HG03108 (cell line): ENCODE data around the gene B3GNT2.

ENCODE experiments used
- ATAC-seq: cut with Tn5 transposase; IDR thresholded peaks from one replicate; pipeline ENCODE4 v1.9.1; 2021; ENCODE audit warnings: moderate library complexity; ENCODE audit not compliant: unreplicated experiment

B3GNT2 gene

GRCh38 chr2:62202729-62203128 lies 6.8 kb downstream of the B3GNT2 start:
- ATAC-seq, result no peak

- ATAC-seq, result no peak
Measured at GRCh38 chr2:62203459-62203858, 7.5 kb downstream of the B3GNT2 start.

DNA sequence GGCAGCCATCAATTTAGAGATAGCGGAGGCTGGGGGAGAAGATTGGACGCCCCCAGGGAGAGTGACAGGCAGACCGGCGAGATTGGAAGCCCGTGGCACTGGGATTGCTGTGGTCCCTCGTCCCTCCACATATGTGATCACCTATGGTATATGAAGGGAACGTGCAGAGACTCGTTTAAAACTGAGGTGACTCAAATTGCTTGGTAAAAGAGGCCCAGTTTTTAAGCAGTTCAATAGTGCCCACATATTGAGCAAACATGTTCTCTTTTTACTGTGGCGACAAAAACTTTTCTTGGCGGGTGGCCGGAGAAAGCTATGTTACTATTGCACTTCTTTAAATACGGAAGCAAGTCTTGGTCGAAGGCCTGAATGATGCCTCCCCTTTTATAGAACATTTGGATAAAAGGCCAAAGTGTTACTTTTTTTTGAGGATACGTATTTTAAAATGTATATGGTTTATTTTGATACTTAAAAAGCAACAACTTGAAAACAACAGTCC lies 9.1 kb downstream of the B3GNT2 start:
- ATAC-seq, result no peak

GRCh38 chr2:62205554-62205953 lies 9.6 kb downstream of the B3GNT2 start:
- ATAC-seq, result no peak

DNA sequence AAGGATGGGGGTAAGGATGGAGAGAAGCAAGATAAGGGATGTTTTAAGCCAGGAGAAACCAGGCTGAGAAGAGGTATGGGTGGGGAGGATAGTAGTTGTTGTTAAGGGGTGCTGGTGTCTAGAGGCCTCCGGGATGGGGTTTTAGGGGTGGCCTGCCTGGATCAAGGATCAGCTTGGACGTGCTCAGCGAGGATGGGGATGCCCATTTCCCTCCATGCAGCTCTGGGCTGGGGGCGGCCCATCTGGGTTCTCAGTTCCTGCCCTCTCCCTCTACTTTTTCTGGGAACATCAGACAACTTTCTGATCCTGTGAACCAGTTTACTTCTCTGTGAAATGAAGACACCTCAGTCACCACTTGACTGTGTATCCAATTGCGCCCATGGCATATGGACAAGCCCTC lies 10.1 kb downstream of the B3GNT2 start:
- ATAC-seq, result no peak

DNA sequence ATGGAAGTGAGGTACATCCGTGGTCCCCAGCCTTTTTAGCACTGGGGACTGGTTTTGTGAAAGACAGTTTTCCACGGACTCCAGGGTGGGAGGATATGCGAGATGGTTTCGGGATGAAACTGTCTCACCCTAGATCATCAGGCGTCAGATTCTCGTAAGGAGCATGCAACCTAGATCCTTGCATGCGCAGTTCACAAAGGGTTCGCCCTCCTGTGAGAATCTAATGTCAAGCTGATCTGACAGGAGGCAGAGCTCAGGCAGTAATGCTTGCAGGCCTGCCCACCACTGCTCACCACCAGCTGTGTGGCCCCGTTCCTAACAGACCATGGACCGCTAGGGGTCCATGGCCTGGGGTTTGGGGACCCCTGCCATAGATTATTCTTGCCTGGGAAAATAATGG lies 11.6 kb downstream of the B3GNT2 start:
- no peak for ATAC-seq

DNA sequence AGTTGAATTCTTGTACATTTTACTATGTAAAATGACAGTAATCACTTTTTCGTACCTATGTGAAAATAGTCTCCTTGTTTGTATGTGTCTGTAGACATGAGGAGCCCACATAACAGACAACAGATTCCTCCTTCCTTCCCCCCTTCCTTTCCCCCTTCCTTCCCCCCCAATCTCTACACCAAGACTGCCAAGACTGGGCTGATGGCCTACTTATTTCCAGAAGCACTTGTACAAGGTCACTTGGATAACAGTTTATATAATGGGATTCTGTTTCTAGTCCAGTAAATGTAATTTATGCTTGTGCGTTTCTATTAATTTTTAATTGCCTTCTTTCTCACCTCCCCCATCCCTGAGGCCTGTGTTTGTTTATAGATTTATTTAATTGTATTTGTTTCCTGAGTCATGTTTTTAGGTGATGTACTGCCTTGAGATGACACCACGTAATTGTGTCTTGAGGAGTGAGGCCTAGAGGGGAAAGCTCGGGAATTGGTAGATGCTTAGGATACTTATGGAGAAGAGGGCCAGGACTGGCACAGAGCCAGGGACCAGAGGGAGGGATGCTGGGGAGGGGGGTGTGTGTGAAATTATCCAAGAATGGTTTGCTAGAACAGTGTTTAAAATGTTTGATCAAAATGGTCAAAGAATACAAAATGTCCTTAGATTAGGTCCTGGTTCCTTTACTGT lies 12.3 kb downstream of the B3GNT2 start:
- no peak for ATAC-seq

DNA sequence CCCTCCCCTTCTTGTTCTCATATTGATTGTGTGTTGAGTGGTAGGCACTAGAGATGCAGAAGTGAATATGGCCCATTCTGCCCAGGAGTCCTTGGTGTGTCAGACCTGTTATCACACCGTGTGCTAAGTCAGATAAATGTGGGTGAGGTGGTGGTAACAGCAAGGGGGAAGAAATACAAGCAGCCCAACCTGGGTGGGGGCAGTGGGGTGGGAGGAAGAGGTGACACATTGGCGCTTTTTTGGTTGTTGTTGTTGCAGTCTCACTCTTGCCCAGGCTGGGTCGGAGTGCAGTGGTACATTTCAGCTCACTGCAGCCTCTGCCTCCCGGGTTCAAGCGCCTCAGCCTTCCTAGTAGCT lies 12.8 kb downstream of the B3GNT2 start:
- ATAC-seq, result no peak

GRCh38 chr2:62209427-62209991 lies 13.6 kb downstream of the B3GNT2 start:
- no peak for ATAC-seq

DNA sequence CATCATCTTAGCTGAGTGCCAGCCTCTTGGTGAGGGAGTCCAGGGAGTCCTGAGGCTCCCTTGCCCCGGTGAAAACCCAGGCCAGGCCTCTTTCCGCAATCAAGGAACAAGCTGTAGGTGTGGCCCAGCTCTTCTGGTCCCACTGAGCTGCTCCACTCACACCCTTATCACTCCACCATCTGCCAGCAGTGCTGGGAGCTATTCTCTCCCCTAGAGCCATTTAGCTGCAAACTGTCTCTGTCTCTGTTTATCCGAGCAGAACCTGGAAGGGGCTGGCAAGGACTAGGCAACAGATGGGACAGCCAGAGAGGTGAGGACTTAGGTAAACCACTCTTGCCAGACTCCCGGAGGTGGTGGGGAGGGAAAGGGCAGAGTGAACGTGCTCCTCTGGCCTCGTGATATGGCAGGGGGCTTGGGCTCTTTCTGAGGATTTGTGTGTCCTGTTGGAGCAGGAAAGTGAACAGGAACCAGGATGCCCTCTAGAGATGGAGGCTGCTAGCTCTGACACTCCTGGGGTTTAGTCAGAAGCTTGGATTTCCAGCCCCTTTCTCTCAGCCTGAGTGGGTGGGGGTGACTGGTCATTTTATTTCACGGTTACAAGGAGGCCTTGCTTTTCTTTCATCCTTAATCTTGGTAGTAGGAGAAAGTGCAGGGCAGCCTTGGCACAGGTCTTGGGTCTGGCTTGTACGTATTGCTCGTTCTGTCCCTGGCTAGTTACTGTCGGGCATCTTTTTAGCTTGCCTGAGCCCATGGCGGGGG lies 19.6 kb downstream of the B3GNT2 start:
- no peak for ATAC-seq

GRCh38 chr2:62216113-62216512 lies 20.2 kb downstream of the B3GNT2 start:
- ATAC-seq, result no peak

DNA sequence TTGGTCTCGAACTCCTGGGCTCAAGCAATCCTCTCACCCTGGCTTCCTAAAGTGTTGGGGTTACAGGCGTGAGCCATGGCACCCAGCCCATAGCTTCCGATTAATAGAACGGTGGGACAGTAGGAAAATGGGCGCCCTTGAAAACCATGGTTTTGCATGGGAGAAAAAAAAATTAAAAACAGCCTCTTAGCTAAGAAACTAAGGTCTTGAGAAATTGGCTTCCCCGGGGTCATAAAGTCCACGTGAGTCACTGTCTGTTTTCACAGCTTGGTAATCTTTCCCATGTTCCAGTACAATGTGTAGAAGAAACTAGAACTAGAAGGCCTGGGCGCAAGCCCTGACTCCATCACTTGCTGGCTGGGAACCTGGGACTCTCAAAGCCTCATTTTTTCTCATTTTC lies 20.7 kb downstream of the B3GNT2 start:
- no peak for ATAC-seq

GRCh38 chr2:62217421-62217820 lies 21.5 kb downstream of the B3GNT2 start:
- ATAC-seq, result no peak

- ATAC-seq, result no peak
Measured at GRCh38 chr2:62217970-62218369, 22.1 kb downstream of the B3GNT2 start.

DNA sequence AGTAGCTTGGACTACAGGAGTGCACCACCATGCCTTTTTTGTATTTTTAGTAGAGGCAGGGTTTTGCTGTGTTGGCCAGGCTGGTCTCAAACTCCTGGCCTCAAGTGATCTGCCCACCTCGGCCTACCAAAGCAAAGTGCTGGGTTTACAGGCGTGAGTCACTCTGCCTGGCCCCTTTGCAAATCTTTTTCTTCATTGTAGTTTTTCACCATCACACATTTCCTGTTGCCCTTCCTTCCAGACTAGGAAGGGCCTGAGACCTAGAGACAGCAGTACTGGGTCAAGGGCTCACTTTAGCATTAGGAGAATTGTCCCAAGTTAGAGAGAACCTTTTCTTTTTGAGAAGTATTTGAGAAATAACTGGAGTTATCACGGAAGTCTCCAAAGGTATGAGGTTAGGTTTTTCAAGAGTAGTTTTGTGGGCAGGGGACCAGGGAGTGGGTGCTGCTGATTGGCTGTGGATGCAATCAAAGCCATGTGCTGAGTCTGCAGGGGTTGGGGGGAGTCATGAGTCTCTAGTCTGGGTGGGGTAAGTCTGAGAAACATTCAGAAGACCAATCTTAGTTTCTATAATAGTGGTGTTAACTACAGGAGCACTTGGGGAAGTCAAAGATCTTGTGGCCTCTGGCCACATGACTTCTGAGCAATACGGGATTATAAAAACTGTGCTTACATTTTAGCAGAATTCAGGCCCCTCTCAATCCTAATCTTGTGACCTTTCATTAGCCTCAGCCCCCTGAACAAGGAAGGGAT lies 23.7 kb downstream of the B3GNT2 start:
- no peak for ATAC-seq

DNA sequence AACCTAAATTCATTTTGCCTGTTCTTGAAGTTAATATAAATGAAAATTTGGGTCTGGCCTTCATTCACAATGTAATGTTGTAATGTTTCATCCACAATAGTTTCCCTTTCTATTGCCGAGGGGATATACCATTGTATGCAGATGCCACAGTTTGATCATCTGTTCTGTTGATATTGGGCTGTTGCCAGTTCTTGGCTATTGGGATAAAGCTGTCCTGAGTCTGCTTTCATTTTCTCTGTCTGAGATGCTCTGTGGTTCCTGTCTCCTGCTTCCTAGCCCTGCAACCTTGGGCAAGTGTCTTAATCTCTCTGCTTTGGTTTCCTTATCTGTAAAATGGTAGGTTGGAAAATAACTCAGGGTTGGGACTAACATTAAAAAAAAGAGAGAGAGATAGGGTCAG lies 25.2 kb downstream of the B3GNT2 start:
- no peak for ATAC-seq

GRCh38 chr2:62222171-62222570 lies 26.3 kb downstream of the B3GNT2 start:
- ATAC-seq, result no peak

GRCh38 chr2:62222674-62223073 lies 26.8 kb downstream of the B3GNT2 start:
- ATAC-seq, result no peak

GRCh38 chr2:62224976-62225375 lies 29.1 kb downstream of the B3GNT2 start:
- ATAC-seq, result no peak

- ATAC-seq, result no peak
Measured at GRCh38 chr2:62227386-62228075, 31.6 kb downstream of the B3GNT2 start.

DNA sequence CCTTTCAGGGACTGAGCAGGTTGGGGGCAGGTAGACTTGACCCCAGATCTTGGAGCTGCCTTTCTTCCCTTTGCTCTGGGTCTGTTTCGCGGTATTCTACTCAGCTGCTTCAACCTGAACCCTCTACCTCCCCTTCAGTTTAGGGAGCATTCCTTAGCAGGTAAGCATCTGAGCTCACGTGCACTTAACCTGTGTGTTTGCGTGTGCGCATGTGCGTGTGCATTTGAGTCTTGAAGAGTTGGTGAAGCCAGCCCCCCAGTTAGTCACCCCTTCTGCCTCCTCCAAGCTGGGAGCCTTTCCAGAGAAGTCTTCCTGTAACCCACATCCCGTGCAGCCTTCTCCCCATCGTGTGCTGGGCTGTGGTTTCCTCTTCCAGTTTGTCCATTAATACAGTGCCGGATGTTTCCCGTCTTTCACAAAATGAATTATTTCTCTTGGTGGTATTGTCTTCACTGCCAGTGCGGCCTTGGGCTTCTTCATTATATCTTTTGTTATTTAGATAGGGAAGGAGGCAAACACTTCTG lies 33.2 kb downstream of the B3GNT2 start:
- no peak for ATAC-seq
